AG08395 (cell line): ENCODE data around the gene RBMS1.

Experiments
- DNase-seq: peaks from one replicate; pipeline ENCODE4 v3.0.0; 2012; ENCODE audit warnings: mixed read lengths, low spot score

The RBMS1 gene

GRCh38 chr2:160408959-160409291 is 84.7 kb downstream of the RBMS1 start:
- DNase-seq = no peak

GRCh38 chr2:160408173-160408958 is 85.2 kb downstream of the RBMS1 start:
- DNase-seq = no peak

- DNase-seq = peak; percentile 81
These were observed 86.0 kb downstream of the RBMS1 start for GRCh38 chr2:160407393-160408172.

DNA sequence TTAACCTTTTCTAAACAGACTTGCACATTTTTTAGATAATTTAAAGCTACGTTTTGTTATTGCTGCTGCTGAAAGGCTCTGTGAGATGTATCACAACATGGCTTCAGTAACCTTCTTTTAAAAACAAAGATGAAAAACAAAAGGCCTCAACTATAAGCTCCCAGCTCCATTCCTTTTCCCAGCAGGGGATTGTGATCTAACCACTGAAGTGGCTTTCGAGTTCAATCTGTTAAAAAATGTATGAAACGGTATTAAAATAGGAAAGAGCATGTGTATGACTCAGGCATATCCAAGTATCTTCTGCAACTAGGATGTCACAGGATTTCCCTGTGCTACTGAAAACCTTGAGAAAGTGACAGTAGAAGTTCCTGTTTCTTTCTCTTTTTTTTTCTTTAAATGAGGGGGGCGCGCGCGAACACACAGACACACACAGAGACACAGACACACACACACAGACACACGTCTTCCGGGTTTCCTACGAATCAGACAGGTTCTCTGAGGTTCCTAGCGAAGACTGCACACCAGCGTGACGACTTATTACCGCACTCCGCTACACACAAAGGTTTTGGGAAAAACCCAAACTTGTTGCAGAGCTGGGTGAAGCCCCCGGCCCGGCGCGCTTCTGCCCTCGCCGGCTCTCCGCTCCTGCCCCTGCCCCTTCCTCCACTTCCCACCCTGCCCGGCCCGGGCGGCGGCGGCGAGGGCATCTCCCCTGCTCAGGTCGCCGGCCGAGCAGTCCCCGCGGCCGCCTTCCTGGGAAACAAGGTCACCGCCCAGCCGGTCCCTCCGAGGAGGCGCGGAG is 86.8 kb downstream of the RBMS1 start:
- no peak for DNase-seq

DNA sequence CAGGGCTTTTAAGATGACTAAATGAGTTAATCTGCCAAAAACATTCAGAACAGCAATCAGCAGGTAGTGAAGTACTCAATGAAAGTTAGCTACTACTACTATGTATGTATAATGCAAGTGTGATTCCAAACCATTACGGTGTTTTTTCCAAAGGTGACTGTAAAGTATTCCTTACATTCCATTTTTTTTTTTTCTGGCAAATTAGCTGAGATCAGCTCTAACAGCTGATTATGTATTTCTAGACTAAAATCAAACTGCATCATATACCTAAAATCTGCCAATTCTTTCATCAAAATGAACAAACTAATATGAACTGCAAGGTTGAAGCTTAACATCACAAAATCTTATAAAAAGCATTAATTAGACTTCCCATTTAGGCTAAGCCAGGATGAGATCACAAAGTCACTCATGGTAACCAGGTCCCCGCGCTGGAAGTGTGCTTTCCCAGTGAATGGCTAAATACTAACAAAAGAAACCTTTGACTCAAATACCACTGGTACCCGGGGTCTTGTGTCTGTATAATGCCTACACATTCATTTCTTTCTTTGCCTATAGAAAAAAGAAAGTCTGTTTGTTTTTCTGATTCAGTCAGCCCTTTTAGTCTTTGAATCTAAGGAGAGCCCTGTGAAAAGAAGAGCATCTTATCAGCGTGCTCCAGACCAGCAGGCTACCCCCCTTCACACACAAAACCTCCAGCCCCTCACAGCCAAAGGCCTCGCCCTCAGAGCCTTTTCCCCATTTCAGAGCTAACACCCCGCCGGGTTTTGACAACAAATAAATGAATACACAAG is 88.3 kb downstream of the RBMS1 start:
- DNase-seq = no peak

DNA sequence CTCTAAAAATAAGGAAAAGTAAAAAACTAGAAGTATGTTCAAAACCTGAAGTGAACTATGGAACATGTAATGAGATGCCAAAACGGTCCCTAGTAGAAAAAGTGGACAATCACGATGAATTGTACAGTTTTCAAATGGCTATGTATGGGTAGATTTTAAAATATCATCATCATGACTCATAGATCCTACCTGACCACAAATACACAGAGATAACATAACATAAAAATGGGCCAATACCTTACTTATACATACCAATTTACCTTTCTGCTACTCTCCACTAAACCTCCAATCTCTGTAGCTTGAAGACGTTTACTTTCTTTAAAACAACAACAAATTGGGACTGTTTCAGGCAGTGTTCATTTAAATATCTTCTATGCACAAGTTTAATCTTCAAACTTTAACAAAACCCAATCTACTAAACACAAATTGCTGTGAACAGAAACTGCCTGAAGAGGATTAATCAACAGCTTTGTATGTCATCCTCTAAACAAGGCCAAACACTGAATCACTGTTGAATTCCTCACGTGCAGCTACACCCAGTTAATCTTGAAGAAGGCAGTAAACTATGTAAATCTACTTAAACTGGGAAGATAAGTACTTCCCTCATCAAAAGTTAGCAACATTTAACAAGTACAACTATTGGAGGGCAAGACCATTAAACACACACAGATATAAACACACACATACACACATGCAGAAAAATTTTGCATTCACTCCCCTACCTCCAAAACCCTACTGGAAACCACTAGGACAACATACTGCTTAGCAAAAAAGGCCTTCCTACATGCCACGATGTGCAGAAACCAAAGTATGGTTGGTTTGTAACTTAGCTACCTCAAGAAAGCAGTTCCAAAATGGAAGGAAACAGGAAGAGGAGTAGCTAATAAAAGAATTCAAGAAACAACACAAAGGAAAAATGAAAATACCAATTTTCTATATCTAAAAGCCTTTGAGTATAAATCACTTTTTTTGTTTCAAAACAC is 90.3 kb downstream of the RBMS1 start:
- DNase-seq = no peak

- no peak for DNase-seq
These were observed 91.1 kb downstream of the RBMS1 start for GRCh38 chr2:160402501-160402900.

DNA sequence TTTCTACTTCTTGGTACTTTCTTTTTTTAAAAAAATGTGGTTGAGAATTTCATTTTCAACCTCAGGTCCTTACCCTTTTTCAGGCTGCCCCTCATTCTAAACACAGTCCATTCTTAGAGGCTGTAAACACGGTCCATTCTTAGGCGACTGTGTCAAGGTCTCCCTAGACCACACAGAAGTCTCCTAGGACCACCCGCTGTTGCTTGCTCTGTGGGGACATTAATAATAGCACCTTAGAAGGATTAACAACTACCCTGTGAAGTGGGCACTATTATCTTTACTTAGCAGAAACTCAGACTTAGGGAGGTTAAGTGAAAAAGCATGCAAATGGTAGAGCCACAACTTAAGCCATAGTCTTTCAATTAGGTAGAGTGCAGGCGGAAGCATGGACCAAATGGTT is 91.7 kb downstream of the RBMS1 start:
- no peak for DNase-seq

- no peak for DNase-seq
These were observed 93.7 kb downstream of the RBMS1 start for GRCh38 chr2:160399880-160400279.

GRCh38 chr2:160397530-160397865 is 96.1 kb downstream of the RBMS1 start:
- DNase-seq = peak; percentile 39

DNA sequence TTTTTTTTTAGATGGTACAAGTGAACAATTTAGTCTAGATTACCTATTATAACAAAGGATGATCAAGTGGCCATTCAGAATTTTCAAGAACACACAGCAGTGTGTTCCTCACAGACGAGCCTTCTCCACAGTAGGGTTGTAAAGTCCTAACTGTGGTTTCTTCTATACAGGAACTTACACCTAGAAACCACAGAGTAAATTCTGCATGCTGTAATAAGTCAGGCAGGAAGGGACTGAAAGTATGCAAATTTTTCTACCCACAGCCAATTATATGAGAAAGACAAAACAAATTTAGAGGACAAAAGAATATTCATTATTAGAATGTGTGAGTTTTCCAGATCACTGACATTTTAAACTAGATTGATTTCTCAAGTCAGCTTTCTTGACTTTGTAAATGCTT is 99.5 kb downstream of the RBMS1 start:
- DNase-seq = no peak

GRCh38 chr2:160392201-160392600 is 101.4 kb downstream of the RBMS1 start:
- DNase-seq = no peak

GRCh38 chr2:160390544-160391455 is 102.8 kb downstream of the RBMS1 start:
- peak; percentile 41 for DNase-seq

GRCh38 chr2:160389875-160390274 is 103.7 kb downstream of the RBMS1 start:
- DNase-seq = no peak

DNA sequence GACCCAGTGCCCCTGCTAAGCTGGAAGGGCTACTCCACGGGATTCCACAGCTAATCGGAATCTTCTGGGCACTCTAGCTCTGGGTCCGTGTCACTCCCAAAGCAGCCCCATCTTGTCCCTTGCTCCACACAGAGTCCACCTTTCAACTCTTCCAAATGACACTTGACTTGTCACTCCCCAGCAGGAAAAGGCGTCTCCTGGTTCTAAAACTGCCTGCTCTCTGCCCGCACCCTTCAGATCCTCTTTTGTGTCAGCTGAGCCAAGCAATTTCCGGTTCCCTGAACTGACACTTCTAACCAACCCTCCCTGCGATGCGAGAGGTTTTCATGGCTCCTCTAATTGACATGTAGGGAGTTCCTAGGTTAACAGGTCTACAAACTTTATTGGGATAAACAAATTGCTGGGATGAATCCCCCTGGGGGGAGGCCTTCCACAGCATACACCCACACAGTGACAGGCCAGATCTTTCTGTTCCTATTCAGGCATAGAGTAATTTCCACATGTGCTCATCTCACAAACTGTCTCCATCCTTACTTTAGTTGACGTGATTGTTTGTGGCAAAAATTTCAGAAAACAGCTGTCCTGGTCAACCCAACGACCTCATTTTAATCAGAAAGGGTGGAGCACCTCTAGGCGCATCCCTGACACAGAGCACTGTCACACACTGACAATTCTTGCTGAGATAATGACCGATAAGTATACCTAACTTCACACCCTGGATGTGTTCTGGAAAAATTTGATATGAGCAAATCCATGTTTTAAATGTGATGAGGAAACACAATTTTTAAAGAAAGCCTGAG is 104.9 kb downstream of the RBMS1 start:
- DNase-seq = no peak

DNA sequence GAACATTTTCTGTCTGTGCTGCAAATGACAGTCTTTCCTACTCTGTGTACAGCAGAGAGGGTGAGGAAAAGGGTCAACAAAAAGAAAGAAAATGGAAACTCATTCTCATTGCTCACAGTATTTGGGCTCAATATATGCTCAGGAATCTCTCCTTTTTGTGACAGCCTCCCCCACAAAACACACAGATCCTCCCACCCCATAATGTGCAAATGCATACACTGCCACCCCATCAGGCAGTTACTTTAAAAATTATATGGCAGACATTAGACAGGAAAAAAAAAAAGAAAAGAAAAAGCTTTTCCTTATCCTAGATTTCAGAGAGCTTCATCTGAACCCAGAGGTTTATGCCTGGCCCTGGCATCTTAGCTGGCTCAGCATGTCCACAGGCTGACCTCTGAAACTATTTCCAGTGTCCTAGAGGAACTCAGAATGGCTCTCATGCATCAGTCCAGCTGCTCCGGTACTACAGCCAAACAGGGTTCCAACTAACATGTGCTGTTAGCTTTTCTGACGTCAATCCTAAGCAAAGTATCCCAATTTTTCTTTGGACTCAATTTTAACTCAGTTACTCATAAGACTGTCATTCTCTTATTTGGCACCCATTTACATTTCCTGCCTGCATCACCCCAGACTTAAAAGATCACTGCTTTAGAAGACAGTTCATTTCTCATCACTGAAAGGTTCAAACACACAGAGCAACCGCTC is 105.9 kb downstream of the RBMS1 start:
- DNase-seq = peak; percentile 80

- DNase-seq = no peak
These were observed 108.8 kb downstream of the RBMS1 start for GRCh38 chr2:160384791-160385190.

DNA sequence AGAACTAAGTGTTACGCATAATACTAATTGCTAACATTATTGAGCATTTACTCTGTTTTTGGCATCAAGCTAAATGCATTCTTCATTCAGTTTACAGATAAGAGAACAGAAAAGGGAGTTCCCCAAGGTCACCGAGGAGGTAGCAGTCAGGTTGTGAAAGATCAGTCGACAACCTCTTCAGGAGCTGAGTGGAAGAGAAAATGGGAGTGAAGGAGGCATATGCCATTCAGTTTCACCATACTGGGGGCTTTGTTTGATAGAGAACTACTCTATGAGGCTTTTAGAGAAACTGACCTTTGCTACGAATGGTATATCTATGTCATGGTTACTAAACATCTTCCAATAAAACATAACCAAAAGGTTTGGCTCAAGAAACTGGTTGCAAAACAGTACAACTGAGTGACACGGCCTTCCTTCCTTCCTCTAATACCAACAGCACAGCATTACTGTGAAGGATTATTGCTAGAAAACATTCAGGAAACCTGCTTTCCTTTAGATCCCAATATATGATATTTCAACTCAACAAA is 112.1 kb downstream of the RBMS1 start:
- DNase-seq = no peak
